ENCODE measurements around the gene ANKRD7. TPM values are rescaled to one million over a fixed set of nuclear protein-coding genes. Genes with fewer than 3 reads are reported as not detected.

The ANKRD7 gene
- total RNA-seq, 2 experiments from 2014 or later: 0.29 TPM; not detected in 1

DNA sequence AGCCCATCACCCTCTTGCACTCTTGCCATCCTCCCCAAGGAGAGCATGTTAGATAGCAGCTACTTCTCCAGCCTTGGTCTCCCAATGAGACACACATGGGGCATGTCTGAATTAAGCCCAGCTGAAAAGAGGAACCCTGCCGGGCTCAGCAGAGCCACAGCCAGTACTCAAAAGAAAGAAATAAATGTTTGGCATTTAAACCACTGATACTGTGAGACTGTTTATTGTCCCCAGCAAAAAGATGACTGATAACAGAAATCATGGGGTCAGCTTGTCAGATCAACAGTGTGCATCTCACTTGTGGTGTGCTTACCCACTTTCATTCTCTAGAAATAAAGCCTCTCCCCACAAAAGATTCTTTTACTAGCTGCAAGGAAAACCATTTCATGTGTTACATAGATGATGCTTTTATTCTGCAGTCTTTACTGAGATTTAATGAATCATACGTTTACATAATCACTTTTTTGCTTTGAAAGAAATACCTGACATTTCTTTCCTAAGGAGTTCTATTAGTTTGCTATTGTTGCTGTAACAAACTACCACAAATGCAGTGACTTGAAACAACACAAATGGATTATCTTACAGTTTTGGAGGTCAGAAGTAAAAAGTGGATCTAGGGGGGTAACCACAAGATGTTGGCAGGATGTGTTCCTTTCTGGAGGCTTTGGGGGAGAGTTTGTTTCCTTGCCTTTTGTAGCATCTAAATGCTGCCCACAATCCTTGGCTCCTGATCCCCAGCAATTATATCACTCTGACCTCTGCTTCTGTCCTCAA lies 20.9 kb downstream of the ANKRD7 start:
- H3K27ac Mint-ChIP-seq: no peak overlapping the region
- H3K4me1 Mint-ChIP-seq (ENCODE audit: low read depth): no peaks in the 10 kb centered on the region
- no peaks in the 10 kb centered on the region for H3K9me3 Mint-ChIP-seq
- H3K36me3 Mint-ChIP-seq (ENCODE audit: low read depth): no peaks in the 10 kb centered on the region
- H3K27me3 Mint-ChIP-seq (ENCODE audit: low read depth): peaks cover 5% of the 10 kb centered on the region
- intact Hi-C loops (cut with micrococcal nuclease): no loop called here
- CTCF ChIA-PET: no interaction called here
- no peak for DNase-seq
- H3K4me3 Mint-ChIP-seq: no peak overlapping the region

- Mint-ChIP-seq H3K9me3 (no peaks in the 10 kb centered on the region), H3K36me3 (ENCODE audit: low read depth) (no peaks in the 10 kb centered on the region), H3K27me3 (ENCODE audit: low read depth) (peaks cover 5% of the 10 kb centered on the region), H3K4me3 (no peak overlapping the region), H3K4me1 (ENCODE audit: low read depth) (no peaks in the 10 kb centered on the region), H3K27ac (no peak overlapping the region)
- CTCF ChIA-PET: no interaction called here
- intact Hi-C loops (cut with micrococcal nuclease): no loop called here
- no peak for DNase-seq
These were observed 26.5 kb downstream of the ANKRD7 start for GRCh38 chr7:118250860-118251494.

DNA sequence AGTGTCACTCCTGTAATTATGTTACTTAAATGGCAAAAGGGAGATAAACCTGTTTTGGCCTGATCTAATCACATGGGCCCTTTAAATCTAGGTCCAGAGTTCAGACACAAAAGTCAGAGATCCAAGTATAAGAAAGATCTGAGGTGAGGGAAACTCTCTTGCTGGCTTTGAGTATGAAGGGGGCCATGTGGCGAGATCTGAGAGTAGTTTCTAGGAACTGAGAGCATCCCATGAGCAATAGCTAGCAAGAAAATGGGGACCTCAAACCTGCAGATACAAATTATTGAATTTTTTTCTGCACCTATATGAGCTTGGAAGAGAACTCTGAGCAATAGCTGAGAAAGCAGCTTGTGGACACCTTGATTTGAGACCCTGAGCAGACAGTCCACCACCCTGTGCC lies 27.6 kb downstream of the ANKRD7 start:
- DNase-seq: no peak
- no peak overlapping the region for H3K4me3 Mint-ChIP-seq
- no peaks in the 10 kb centered on the region for H3K4me1 Mint-ChIP-seq (ENCODE audit: low read depth)
- no peak overlapping the region for H3K27ac Mint-ChIP-seq
- CTCF ChIA-PET: no interaction called here
- intact Hi-C loops (cut with micrococcal nuclease): no loop called here
- H3K36me3 Mint-ChIP-seq (ENCODE audit: low read depth): no peaks in the 10 kb centered on the region
- H3K9me3 Mint-ChIP-seq: no peaks in the 10 kb centered on the region
- H3K27me3 Mint-ChIP-seq (ENCODE audit: low read depth): peaks cover 4% of the 10 kb centered on the region

DNA sequence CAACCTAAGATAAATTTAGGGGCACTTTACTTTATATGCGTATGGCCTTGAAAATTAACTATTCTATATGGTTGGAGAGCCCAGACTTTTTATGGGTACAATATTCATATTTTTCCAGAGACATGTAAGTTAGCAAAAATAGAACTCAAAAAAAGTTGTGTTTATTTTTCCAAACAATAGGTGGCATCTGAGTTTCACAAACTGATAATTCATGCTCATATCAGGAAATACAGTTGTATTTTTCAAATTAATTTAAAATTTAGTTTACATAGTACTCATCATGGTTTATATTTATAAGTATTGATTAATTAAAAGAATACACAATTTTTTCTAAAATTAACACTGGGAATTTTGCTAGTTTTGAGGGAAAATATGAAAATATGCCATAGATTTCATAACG lies 34.6 kb downstream of the ANKRD7 start:
- no peak for DNase-seq
- Mint-ChIP-seq H3K9me3 (no peaks in the 10 kb centered on the region), H3K27ac (no peak overlapping the region), H3K4me1 (ENCODE audit: low read depth) (no peaks in the 10 kb centered on the region), H3K4me3 (no peak overlapping the region), H3K36me3 (ENCODE audit: low read depth) (no peaks in the 10 kb centered on the region), H3K27me3 (ENCODE audit: low read depth) (peaks cover 4% of the 10 kb centered on the region)
- intact Hi-C loops (cut with micrococcal nuclease): loop anchor here (1.0 to 2.0 kb wide), 2 partner anchors 332 to 917 kb away; no protein-coding TSS in a partner anchor
- CTCF ChIA-PET: no interaction called here

GRCh38 chr7:118264836-118265235 lies 40.3 kb downstream of the ANKRD7 start:
- peaks cover 10% of the 10 kb centered on the region for H3K27me3 Mint-ChIP-seq (ENCODE audit: low read depth)
- H3K4me1 Mint-ChIP-seq (ENCODE audit: low read depth): no peaks in the 10 kb centered on the region
- no peak for DNase-seq
- no peaks in the 10 kb centered on the region for H3K9me3 Mint-ChIP-seq
- no peaks in the 10 kb centered on the region for H3K36me3 Mint-ChIP-seq (ENCODE audit: low read depth)
- CTCF ChIA-PET: no interaction called here
- no peak overlapping the region for H3K4me3 Mint-ChIP-seq
- no peak overlapping the region for H3K27ac Mint-ChIP-seq
- intact Hi-C loops (cut with micrococcal nuclease): no loop called here

DNA sequence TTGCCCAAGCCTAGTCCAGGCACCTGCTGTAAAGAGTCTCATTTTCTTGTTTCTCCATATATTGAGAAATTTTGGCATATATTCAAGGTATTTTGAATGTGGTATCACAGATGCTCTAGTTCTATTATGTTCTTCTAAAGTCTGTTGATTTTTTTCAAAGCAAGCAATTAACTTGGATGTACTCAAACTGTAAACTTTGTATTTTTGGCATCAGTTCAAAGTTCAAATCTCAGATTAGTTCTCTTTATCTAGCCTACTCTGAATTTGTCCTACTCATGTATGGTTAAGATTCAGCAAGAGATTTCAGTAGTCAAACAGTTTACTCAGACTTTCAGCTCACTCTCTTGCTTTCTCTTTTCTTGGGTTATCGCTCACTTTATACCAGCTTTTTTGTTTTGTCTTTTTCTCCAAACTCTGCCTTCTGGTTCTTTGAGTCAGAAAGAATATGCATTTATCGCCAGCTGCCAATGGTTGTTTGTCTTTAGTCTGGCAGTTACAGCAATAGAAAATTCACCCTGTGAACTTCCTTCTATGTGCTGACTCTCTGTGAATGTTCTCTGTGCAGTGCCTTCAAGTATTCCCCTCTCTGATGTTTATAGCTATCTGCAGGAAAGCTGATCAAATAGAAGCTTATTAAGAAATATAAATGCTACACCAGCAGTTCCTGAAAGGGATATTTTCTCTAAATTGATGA lies 56.0 kb downstream of the ANKRD7 start:
- CTCF ChIA-PET: interaction anchor here (0.7 kb wide), 1 partner anchor 176 kb away, joined by 4 read pairs; no protein-coding TSS in a partner anchor
- DNase-seq: no peak
- Mint-ChIP-seq H3K9me3 (no peaks in the 10 kb centered on the region), H3K36me3 (ENCODE audit: low read depth) (no peaks in the 10 kb centered on the region), H3K4me3 (no peak overlapping the region), H3K27me3 (ENCODE audit: low read depth) (peaks cover 33% of the 10 kb centered on the region), H3K4me1 (ENCODE audit: low read depth) (no peaks in the 10 kb centered on the region), H3K27ac (no peak overlapping the region)
- intact Hi-C loops (cut with micrococcal nuclease): no loop called here

GRCh38 chr7:118281196-118281595 lies 56.7 kb downstream of the ANKRD7 start:
- H3K9me3 Mint-ChIP-seq: no peaks in the 10 kb centered on the region
- H3K4me3 Mint-ChIP-seq: no peak overlapping the region
- peaks cover 35% of the 10 kb centered on the region for H3K27me3 Mint-ChIP-seq (ENCODE audit: low read depth)
- H3K4me1 Mint-ChIP-seq (ENCODE audit: low read depth): no peaks in the 10 kb centered on the region
- H3K27ac Mint-ChIP-seq: no peak overlapping the region
- intact Hi-C loops (cut with micrococcal nuclease): no loop called here
- CTCF ChIA-PET: interaction anchor here (0.7 kb wide), 1 partner anchor 177 kb away, joined by 4 read pairs; no protein-coding TSS in a partner anchor
- no peaks in the 10 kb centered on the region for H3K36me3 Mint-ChIP-seq (ENCODE audit: low read depth)
- no peak for DNase-seq

DNA sequence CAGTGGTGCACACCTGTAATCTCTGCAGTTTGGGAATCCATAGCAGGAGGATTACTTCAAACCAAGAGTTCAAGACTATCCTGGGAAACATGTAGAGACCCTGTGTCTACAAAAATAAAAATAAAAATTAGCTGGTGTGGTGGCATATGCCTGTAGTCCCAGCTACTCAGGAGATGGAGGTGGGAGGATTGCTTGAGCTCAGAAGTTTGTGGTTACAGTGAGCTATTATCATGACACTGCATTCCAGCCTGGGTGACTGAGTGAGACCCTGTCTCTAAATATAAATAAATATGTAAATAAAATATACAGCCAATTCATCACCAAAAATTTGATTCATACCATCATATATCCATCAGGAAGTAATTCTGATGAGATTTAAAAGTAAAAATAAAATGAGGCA lies 60.9 kb downstream of the ANKRD7 start:
- DNase-seq: no peak
- Mint-ChIP-seq H3K27me3 (ENCODE audit: low read depth) (peaks cover 43% of the 10 kb centered on the region), H3K9me3 (peaks cover 5% of the 10 kb centered on the region), H3K4me3 (no peak overlapping the region), H3K36me3 (ENCODE audit: low read depth) (no peaks in the 10 kb centered on the region), H3K4me1 (ENCODE audit: low read depth) (peaks cover 19% of the 10 kb centered on the region), H3K27ac (no peak overlapping the region)
- intact Hi-C loops (cut with micrococcal nuclease): no loop called here
- CTCF ChIA-PET: no interaction called here

DNA sequence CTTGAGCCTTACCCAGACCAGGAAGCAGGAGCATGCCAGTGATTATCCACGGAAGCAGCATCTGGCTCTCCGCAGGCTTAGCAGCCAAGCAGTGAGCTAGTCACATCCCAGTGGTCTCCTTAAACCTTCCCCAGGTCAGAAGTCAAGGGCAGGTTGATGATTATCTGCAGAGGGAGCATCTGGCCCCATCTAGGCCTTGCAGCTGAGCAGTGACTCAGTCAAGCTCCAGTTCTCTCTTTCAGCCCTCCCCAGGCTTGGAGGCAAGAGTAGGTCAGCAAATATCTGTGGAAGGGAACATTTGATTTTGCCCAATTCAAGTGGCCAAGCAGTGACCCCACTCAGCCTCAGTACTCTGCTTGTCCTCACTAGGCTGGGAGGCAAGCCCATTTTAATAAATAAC lies 61.6 kb downstream of the ANKRD7 start:
- peaks cover 6% of the 10 kb centered on the region for H3K9me3 Mint-ChIP-seq
- peaks cover 19% of the 10 kb centered on the region for H3K4me1 Mint-ChIP-seq (ENCODE audit: low read depth)
- no peaks in the 10 kb centered on the region for H3K36me3 Mint-ChIP-seq (ENCODE audit: low read depth)
- CTCF ChIA-PET: no interaction called here
- no peak overlapping the region for H3K27ac Mint-ChIP-seq
- no peak overlapping the region for H3K4me3 Mint-ChIP-seq
- H3K27me3 Mint-ChIP-seq (ENCODE audit: low read depth): peaks cover 39% of the 10 kb centered on the region
- intact Hi-C loops (cut with micrococcal nuclease): no loop called here
- no peak for DNase-seq

GRCh38 chr7:118288098-118288497 lies 63.6 kb downstream of the ANKRD7 start:
- CTCF ChIA-PET: no interaction called here
- Mint-ChIP-seq H3K4me1 (ENCODE audit: low read depth) (peaks cover 19% of the 10 kb centered on the region), H3K27ac (no peak overlapping the region), H3K27me3 (ENCODE audit: low read depth) (peaks cover 32% of the 10 kb centered on the region), H3K4me3 (peak overlapping the region; percentile 19), H3K9me3 (peaks cover 10% of the 10 kb centered on the region), H3K36me3 (ENCODE audit: low read depth) (peaks cover 3% of the 10 kb centered on the region)
- no peak for DNase-seq
- intact Hi-C loops (cut with micrococcal nuclease): loop anchor here (2.0 kb wide), 1 partner anchor 23 kb away; no protein-coding TSS in a partner anchor

DNA sequence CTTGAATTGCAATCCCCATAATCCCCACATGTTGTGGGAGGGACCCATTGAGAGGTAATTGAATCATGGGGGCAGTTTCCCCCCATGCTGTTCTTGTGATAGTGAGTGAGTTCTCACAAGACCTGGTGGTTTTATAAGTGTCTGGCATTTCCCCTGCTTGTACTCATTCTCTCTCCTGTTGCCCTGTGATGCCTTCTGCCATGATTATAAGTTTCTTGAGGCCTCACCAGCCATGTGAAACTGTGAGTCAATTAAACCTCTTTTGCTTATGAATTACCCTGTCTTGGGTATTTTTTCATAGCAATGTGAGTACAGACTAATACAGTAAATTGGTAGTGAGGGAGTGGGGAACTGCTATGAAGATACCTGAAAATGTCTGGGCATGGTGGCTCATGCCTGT lies 65.0 kb downstream of the ANKRD7 start:
- no peak for DNase-seq
- peaks cover 10% of the 10 kb centered on the region for H3K9me3 Mint-ChIP-seq
- H3K36me3 Mint-ChIP-seq (ENCODE audit: low read depth): peaks cover 3% of the 10 kb centered on the region
- H3K4me3 Mint-ChIP-seq: no peak overlapping the region
- no peak overlapping the region for H3K27ac Mint-ChIP-seq
- intact Hi-C loops (cut with micrococcal nuclease): loop anchor here (2.0 kb wide), 1 partner anchor 21 kb away; no protein-coding TSS in a partner anchor
- CTCF ChIA-PET: no interaction called here
- peaks cover 19% of the 10 kb centered on the region for H3K4me1 Mint-ChIP-seq (ENCODE audit: low read depth)
- H3K27me3 Mint-ChIP-seq (ENCODE audit: low read depth): peaks cover 32% of the 10 kb centered on the region
